IMR-90 (cell line): Measurements from ENCODE around the gene LATS1.

Experiments
- CHD1 ChIP-seq: IDR thresholded peaks from 2 replicates; pipeline ENCODE4 v1.6.1; 2012; ENCODE audit warnings: low read depth, low read length, improper control_type of control experiment
- CTCF ChIP-seq: conservative IDR thresholded peaks from 2 replicates; pipeline ENCODE4 v1.5.1; 2012; ENCODE audit warnings: mild to moderate bottlenecking, low read depth, low read length, improper control_type of control experiment
- FOS ChIP-seq: fragments of 150-350 bp; IDR thresholded peaks from 2 replicates; pipeline ENCODE4 v1.6.1; 2016; ENCODE audit warnings: low read depth, low read length
- POLR2A ChIP-seq: IDR thresholded peaks from 2 replicates; pipeline ENCODE4 v1.6.1; 2012; ENCODE audit warnings: mild to moderate bottlenecking, low read depth, low read length
- RFX5 ChIP-seq: IDR thresholded peaks from 2 replicates; pipeline ENCODE4 v1.8.0; 2012; ENCODE audit warnings: low read depth, mild to moderate bottlenecking, low read length, moderate library complexity

GRCh38 chr6:149755300-149756260 is 37.7 kb upstream of the LATS1 start:
- no peak for TF ChIP-seq CTCF
- TF ChIP-seq POLR2A, result no peak
- no peak for TF ChIP-seq FOS
- no peak for TF ChIP-seq CHD1
- no peak for TF ChIP-seq RFX5
